ENCODE data around the gene PRPSAP2.

GRCh38 chr17:18921912-18922451 is 64.1 kb downstream of the PRPSAP2 start:
- TF ChIP-seq GATA2 (IDR thresholded peaks at IDR 0.05; ENCODE audit: low read depth, low read length) (no peak), GATA3 (IDR thresholded peaks at IDR 0.05; ENCODE audit: low read depth, low read length) (no peak)
